ENCODE data around the gene ADGRB3.

- TF ChIP-seq POLR2A (IDR thresholded peaks at IDR 0.05), result no peak
- no peak for TF ChIP-seq CTCF (IDR thresholded peaks at IDR 0.05 in 8 of 11, conservative IDR thresholded peaks at IDR 0.05 in 3 of 11)
- TF ChIP-seq POLR2AphosphoS5 (IDR thresholded peaks at IDR 0.05), result no peak
These were observed 544.6 kb downstream of the ADGRB3 start for GRCh38 chr6:69179681-69180080.

Data from spleen (tissue), 7 donors.